Fibroblast of pulmonary artery (primary cell): Measurements from ENCODE around the gene KCTD16.

Experiments used
- DNase-seq: peaks from one replicate; pipeline ENCODE4 v3.0.0-alpha.2; 2010; ENCODE audit warnings: low read depth
- H3K4me3 ChIP-seq: replicated peaks from 2 replicates; pipeline ENCODE4 v1.5.1; 2011; ENCODE audit warnings: low read depth, mild to moderate bottlenecking, control low read depth, low read length, moderate library complexity
- TF ChIP-seq, protein P1 (sequence below): IDR thresholded peaks from 2 replicates; pipeline ENCODE4 v1.5.1; 2011; ENCODE audit warnings: mild to moderate bottlenecking, control low read depth, low read length, inconsistent platforms; ENCODE audit errors: missing control alignments

The KCTD16 gene

DNA sequence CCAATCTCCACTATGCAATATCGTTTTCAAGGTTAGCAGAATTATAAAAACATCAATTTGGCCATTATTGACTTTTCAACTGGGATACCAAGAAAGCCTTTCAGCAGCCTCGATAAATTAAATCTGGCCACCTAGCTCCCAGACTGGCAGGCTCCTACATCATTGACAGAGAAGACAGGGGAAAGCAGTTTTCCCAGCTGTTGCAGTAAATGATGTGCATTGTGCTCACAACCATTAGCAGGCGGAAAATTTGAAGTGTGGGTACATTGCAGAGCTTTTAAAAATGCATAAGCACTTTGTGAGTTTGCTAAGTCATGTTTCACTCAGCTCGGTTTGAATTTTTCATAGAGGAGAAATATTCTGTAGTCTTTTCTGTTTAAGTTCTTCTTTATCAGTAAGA lies 297.9 kb downstream of the KCTD16 start:
- TF ChIP-seq, protein P1, sequence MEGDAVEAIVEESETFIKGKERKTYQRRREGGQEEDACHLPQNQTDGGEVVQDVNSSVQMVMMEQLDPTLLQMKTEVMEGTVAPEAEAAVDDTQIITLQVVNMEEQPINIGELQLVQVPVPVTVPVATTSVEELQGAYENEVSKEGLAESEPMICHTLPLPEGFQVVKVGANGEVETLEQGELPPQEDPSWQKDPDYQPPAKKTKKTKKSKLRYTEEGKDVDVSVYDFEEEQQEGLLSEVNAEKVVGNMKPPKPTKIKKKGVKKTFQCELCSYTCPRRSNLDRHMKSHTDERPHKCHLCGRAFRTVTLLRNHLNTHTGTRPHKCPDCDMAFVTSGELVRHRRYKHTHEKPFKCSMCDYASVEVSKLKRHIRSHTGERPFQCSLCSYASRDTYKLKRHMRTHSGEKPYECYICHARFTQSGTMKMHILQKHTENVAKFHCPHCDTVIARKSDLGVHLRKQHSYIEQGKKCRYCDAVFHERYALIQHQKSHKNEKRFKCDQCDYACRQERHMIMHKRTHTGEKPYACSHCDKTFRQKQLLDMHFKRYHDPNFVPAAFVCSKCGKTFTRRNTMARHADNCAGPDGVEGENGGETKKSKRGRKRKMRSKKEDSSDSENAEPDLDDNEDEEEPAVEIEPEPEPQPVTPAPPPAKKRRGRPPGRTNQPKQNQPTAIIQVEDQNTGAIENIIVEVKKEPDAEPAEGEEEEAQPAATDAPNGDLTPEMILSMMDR: no peak
- H3K4me3 ChIP-seq: no peak overlapping the region
- no peak for DNase-seq

DNA sequence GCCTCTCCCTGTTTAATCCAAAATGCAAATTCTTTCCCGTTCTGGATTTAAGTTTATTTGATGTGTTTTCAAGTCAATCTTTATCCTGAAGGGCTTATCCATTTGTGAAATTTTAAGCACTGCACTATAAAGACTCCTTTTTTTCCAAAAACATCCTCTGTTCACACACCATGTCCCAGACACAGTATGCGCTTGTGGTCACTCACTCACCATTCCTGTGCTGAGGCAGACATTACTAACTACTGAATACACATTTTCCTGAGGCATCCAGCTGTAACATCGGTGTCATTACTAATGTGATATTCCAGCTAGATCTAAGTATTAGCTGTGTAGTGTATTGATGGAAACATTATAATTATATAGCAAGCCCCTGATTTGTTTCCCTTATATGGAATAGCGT lies 298.4 kb downstream of the KCTD16 start:
- H3K4me3 ChIP-seq: no peak overlapping the region
- TF ChIP-seq, protein P1: no peak
- peak; percentile 10 for DNase-seq

DNA sequence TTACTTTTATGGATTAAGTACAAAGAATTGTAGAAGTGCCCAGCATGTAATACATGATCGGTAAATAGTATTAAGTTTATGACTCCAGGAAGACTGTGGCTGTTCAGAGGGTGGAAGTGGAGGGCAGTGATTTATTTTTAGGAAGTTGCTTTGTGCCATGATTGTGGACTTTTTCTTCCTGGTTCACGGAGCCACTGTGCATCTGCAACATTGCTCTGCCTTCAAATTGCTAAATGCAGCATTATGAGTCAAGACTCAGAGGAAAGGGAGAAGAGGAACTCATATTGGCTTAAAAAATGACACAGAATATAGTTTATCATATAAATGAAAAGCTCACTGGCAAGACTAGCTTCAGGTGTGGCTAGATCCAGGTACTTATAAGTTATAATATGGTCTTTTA lies 301.5 kb downstream of the KCTD16 start:
- DNase-seq: no peak
- H3K4me3 ChIP-seq: no peak overlapping the region
- TF ChIP-seq, protein P1: no peak

DNA sequence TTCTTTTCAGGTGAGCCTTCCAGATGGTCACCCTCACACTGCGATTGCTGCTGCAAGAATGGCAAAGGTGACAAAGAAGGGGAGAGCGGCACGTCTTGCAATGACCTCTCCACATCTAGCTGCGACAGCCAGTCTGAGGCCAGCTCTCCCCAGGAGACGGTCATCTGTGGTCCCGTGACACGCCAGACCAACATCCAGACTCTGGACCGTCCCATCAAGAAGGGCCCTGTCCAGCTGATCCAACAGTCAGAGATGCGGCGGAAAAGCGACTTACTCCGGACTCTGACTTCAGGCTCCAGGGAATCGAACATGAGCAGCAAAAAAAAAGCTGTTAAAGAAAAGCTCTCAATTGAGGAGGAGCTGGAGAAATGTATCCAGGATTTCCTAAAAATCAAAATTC lies 303.0 kb downstream of the KCTD16 start:
- DNase-seq: no peak
- TF ChIP-seq, protein P1: no peak
- no peak overlapping the region for H3K4me3 ChIP-seq

DNA sequence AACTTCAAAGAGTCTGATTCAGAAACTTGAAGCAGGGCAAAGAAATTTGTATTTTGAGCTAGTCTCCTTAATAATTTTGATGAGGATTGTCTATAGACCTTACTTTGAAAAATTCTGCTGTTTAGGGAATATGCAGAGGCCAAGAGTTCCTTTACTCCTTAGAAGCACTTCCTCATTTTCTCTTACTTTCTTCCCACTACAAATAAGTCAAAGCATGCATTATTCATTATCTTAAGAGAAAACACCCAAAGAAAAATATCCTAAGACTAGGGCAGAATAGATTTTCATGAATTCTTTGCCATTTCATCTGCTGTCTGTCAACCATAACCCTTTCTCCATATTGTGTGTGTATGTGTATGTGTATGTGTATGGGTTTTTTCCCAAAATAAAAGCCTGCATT lies 307.9 kb downstream of the KCTD16 start:
- DNase-seq: no peak
- TF ChIP-seq, protein P1: no peak
- H3K4me3 ChIP-seq: no peak overlapping the region

DNA sequence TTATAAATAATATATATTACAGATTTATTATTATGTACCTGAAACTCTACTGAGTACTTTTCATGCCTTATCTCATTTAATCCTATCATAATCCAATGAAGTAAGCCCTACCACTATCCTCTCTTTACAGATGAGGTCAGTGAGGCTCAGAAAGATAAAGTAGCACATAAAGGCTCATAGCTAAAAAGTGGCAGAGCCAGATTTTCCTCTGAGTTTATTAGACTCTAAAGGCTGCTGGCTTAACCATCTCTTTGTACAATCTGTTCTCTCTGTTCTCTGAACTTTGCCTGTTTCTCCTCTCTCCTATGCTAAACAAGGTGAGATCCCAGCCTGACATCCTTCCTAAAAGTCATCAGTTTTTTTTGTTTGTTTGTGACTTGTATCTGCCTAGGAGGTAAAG lies 311.2 kb downstream of the KCTD16 start:
- TF ChIP-seq, protein P1: no peak
- H3K4me3 ChIP-seq: no peak overlapping the region
- DNase-seq: no peak

DNA sequence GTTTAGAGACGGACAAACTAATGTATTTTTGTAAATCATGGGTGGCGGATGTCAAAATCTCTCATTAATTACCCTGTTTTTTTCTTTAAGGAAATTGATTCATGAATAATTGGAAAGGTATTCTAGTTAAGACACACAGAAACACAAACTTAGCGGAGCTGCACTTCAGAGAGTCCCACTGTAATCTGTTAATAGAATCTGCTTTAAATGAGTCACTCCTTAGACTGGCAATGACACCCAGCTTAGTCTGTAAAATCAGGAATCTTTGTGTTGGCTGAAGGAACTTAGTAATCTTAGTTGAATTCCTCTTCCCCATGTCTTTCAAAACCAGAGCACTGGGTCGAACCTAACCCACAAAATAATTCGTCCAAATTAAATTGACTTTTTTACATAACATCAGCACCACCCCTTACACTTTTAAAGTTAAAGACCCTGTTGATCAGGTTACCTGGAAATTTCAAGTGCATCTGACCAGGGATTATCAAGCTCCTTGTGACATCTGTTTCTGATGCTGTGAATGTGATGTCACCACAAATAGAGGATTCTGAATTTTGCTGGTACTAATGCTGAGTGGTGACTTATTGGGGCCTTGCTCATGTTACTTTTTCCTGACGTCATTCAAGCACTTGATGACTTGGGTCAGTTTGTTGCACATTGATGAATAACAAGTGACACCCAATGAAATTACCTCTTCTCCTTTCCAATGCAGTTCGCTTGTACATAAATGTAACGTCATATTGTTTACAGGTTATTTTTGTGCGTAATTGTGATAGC lies 313.6 kb downstream of the KCTD16 start:
- H3K4me3 ChIP-seq: no peak overlapping the region
- TF ChIP-seq, protein P1: no peak
- peak; percentile 27 for DNase-seq
